ENCODE data around the gene ATP6V0A1. TPM values are rescaled to one million over a fixed set of nuclear protein-coding genes. Genes with fewer than 3 reads are reported as not detected.
A peak's percentile ranks its signal among the peaks of the same experiment; 100 is the strongest.
"Not testable (repeated sequence)": the region's sequence is repeated elsewhere in the genome, so short reads cannot be mapped to it uniquely, and the experiment has no call there.

The ATP6V0A1 gene
- total RNA-seq, 4 donors from 2014 or later: 81.6 to 126 (median 96.6) TPM

DNA sequence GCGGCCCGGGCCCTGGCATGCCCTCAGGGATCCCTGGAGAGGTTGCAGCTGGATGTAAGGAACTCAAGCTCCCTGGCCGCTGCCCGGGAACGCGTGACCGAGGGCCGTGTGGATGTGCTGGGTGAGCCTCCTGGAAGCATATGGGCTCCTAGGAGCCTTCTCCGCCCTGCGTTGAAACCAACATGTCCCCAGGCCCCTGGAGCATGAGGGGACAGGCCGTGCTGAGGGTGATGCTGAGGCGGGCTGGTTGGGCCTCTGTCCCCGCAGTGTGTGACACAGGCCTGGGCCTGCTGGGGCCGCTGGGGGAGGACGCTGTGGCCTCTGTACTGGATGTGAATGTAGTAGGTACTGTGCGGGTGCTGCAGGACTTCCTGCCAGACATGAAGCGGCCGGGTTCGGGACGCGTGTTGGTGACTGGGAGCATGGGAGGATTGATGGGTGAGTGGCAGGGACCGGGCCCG lies 88.4 kb downstream of the ATP6V0A1 start:
- no peaks in the 10 kb centered on the region for H3K27me3 ChIP-seq
- 81 to 84% methylated on average over 23 of the region's 23 CpGs for WGBS, 2 donors
- peaks cover 0 to 14% (median 4%) of the 10 kb centered on the region in 4 donors for H3K4me1 ChIP-seq
- TF ChIP-seq EP300 (IDR thresholded peaks at IDR 0.05) (no peak), POLR2A (IDR thresholded peaks at IDR 0.05) (no peak)
- TF ChIP-seq, protein P1, sequence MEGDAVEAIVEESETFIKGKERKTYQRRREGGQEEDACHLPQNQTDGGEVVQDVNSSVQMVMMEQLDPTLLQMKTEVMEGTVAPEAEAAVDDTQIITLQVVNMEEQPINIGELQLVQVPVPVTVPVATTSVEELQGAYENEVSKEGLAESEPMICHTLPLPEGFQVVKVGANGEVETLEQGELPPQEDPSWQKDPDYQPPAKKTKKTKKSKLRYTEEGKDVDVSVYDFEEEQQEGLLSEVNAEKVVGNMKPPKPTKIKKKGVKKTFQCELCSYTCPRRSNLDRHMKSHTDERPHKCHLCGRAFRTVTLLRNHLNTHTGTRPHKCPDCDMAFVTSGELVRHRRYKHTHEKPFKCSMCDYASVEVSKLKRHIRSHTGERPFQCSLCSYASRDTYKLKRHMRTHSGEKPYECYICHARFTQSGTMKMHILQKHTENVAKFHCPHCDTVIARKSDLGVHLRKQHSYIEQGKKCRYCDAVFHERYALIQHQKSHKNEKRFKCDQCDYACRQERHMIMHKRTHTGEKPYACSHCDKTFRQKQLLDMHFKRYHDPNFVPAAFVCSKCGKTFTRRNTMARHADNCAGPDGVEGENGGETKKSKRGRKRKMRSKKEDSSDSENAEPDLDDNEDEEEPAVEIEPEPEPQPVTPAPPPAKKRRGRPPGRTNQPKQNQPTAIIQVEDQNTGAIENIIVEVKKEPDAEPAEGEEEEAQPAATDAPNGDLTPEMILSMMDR (IDR thresholded peaks at IDR 0.05): no peak
- no peak for DNase-seq (ENCODE audit: low spot score in 2 of 2)
- H3K9me3 ChIP-seq: no peaks in the 10 kb centered on the region
- H3K27ac ChIP-seq: no peak overlapping the region
- H3K36me3 ChIP-seq: peaks cover 0 to 46% (median 2%) of the 10 kb centered on the region in 3 donors
- H3K4me3 ChIP-seq: no peak overlapping the region

- Histone ChIP-seq H3K27ac (no peak overlapping the region), H3K9me3 (no peaks in the 10 kb centered on the region), H3K4me1 (peaks cover 0 to 18% (median 4%) of the 10 kb centered on the region in 4 donors), H3K27me3 (no peaks in the 10 kb centered on the region), H3K4me3 (no peak overlapping the region), H3K36me3 (peaks cover 0 to 41% (median under 1%) of the 10 kb centered on the region in 3 donors)
- no peak for DNase-seq (ENCODE audit: low spot score in 2 of 2)
- 85 to 88% methylated on average over 14 of the region's 14 CpGs for WGBS, 2 donors
- TF ChIP-seq, protein P1 (IDR thresholded peaks at IDR 0.05): no peak
- TF ChIP-seq POLR2A (IDR thresholded peaks at IDR 0.05) (no peak), EP300 (IDR thresholded peaks at IDR 0.05) (no peak)
Observed at GRCh38 chr17:42547698-42548069, 89.0 kb downstream of the ATP6V0A1 start.

GRCh38 chr17:42548070-42548837 lies 89.6 kb downstream of the ATP6V0A1 start:
- Histone ChIP-seq H3K4me3 (peak overlapping the region in 2 of 4 donors; percentile 33 to 40), H3K4me1 (peaks cover 0 to 22% (median 5%) of the 10 kb centered on the region in 4 donors), H3K36me3 (peaks cover 0 to 41% (median 0%) of the 10 kb centered on the region in 3 donors), H3K27me3 (no peaks in the 10 kb centered on the region), H3K9me3 (no peaks in the 10 kb centered on the region), H3K27ac (no peak overlapping the region)
- no peak for DNase-seq (ENCODE audit: low spot score in 2 of 2)
- WGBS, 2 donors: 32 to 34% methylated on average over 45 to 46 of the region's 74 CpGs
- TF ChIP-seq, protein P1 (IDR thresholded peaks at IDR 0.05): peak in 2 of 5 experiments; percentile 9 to 22
- TF ChIP-seq POLR2A (IDR thresholded peaks at IDR 0.05): no peak

GRCh38 chr17:42548993-42549755 lies 90.5 kb downstream of the ATP6V0A1 start:
- Histone ChIP-seq H3K27me3 (no peaks in the 10 kb centered on the region), H3K36me3 (peaks cover 0 to 34% (median 0%) of the 10 kb centered on the region in 3 donors), H3K4me3 (no peak overlapping the region), H3K9me3 (no peaks in the 10 kb centered on the region), H3K4me1 (peaks cover 0 to 32% (median 13%) of the 10 kb centered on the region in 4 donors), H3K27ac (no peak overlapping the region)
- no peak for DNase-seq (ENCODE audit: low spot score in 2 of 2)
- TF ChIP-seq POLR2A (IDR thresholded peaks at IDR 0.05) (no peak), EP300 (IDR thresholded peaks at IDR 0.05) (no peak)
- TF ChIP-seq, protein P1 (IDR thresholded peaks at IDR 0.05): no peak
- WGBS, 2 donors: 82 to 84% methylated on average over 14 of the region's 14 CpGs

GRCh38 chr17:42552736-42553135 lies 94.1 kb downstream of the ATP6V0A1 start, which contains the start of gene HSD17B1:
Gene HSD17B1 (plus strand): TSS chr17:42552923. CDS start chr17:42552934, 11 bp downstream.
- DNase-seq (ENCODE audit: low spot score in 2 of 2); H3K9me3 ChIP-seq; H3K27me3 ChIP-seq: not testable (repeated sequence)
- peaks cover 0 to 23% (median 0%) of the 10 kb centered on the region in 3 donors for H3K36me3 ChIP-seq
- 74 to 91% methylated on average over 7 to 12 of the region's 15 CpGs for WGBS, 2 donors
- H3K4me3 ChIP-seq: peak within 1 kb of the TSS; percentile 67 to 88 (median 76)
- peak within 1 kb of the TSS in 2 of 4 donors; percentile 82 to 92 for H3K27ac ChIP-seq
- H3K4me1 ChIP-seq: peaks cover 0 to 46% (median 16%) of the 10 kb centered on the region in 4 donors

Measured in tibial nerve (tissue), 4 donors.